IMR-90 (cell line): ENCODE results near the gene TXNDC16.

Source experiments
- CTCF ChIP-seq: conservative IDR thresholded peaks from 2 replicates; pipeline ENCODE4 v1.5.1; 2012; ENCODE audit warnings: mild to moderate bottlenecking, low read depth, low read length, improper control_type of control experiment
- MAFK ChIP-seq: IDR thresholded peaks from 2 replicates; pipeline ENCODE4 v1.6.1; 2012; ENCODE audit warnings: low read depth, low read length, improper control_type of control experiment
- POLR2A ChIP-seq: IDR thresholded peaks from 2 replicates; pipeline ENCODE4 v1.6.1; 2012; ENCODE audit warnings: mild to moderate bottlenecking, low read depth, low read length

- TF ChIP-seq POLR2A (no peak), MAFK (no peak), CTCF (no peak)
Measured at GRCh38 chr14:52427460-52427859, 124.8 kb downstream of the TXNDC16 start.
